Stimulated activated CD4-positive, alpha-beta T cell treated with anti-CD3 and anti-CD28 coated beads, Interleukin-12 subunit alpha, Interleukin-12 subunit beta, amount 100 ng/mL, for 4 hours (primary cell): Measurements from ENCODE around the gene SRSF10.
A peak's percentile ranks its signal among the peaks of the same experiment; 100 is the strongest.
"Not testable (repeated sequence)": the region's sequence is repeated elsewhere in the genome, so short reads cannot be mapped to it uniquely, and the experiment has no call there.

Experiments
- DNase-seq: peaks from one replicate; pipeline ENCODE4 v3.0.0-alpha.2; 2020

SRSF10 gene

GRCh38 chr1:23979881-23980727, at the start of gene SRSF10:
Gene SRSF10, minus strand, starts transcription at chr1:23980327. Its CDS starts 72 bp downstream, at chr1:23980255.
- DNase-seq = peak; percentile 93

- no peak for DNase-seq
Observed at GRCh38 chr1:24027838-24028468, 47.8 kb upstream of the SRSF10 start.

GRCh38 chr1:24022581-24023361, 42.6 kb upstream of the SRSF10 start:
- DNase-seq = no peak

- no peak for DNase-seq
Observed at GRCh38 chr1:24021403-24022266, 41.5 kb upstream of the SRSF10 start.

- no peak for DNase-seq
Observed at GRCh38 chr1:24020470-24020869, 40.3 kb upstream of the SRSF10 start.

GRCh38 chr1:24020025-24020424, 39.9 kb upstream of the SRSF10 start:
- DNase-seq = no peak

- no peak for DNase-seq
Observed at GRCh38 chr1:24018611-24019580, 38.8 kb upstream of the SRSF10 start.

GRCh38 chr1:24015221-24016210, 35.4 kb upstream of the SRSF10 start:
- DNase-seq = no peak

- not testable (repeated sequence) for DNase-seq
Observed at GRCh38 chr1:24012878-24013277, 32.8 kb upstream of the SRSF10 start.

GRCh38 chr1:24010650-24011049, 30.5 kb upstream of the SRSF10 start:
- DNase-seq = no peak

GRCh38 chr1:24009406-24009805, 29.3 kb upstream of the SRSF10 start:
- no peak for DNase-seq

- not testable (repeated sequence) for DNase-seq
Observed at GRCh38 chr1:24008574-24009184, 28.6 kb upstream of the SRSF10 start.

- no peak for DNase-seq
Observed at GRCh38 chr1:24007079-24007478, 27.0 kb upstream of the SRSF10 start.

GRCh38 chr1:24005163-24005562, 25.0 kb upstream of the SRSF10 start:
- no peak for DNase-seq

- DNase-seq = no peak
Observed at GRCh38 chr1:24004132-24004531, 24.0 kb upstream of the SRSF10 start.

- DNase-seq = no peak
Observed at GRCh38 chr1:24003331-24003972, 23.3 kb upstream of the SRSF10 start.

- no peak for DNase-seq
Observed at GRCh38 chr1:24002695-24003094, 22.6 kb upstream of the SRSF10 start.

GRCh38 chr1:23999156-23999671, 19.1 kb upstream of the SRSF10 start:
- no peak for DNase-seq

- DNase-seq = no peak
Observed at GRCh38 chr1:23997812-23998211, 17.7 kb upstream of the SRSF10 start.
